Measurements from ENCODE around the gene NRCAM.
A peak's percentile ranks its signal among the peaks of the same experiment; 100 is the strongest.

NRCAM gene

GRCh38 chr7:108152198-108152597 is 304.0 kb downstream of the NRCAM start:
- no peak for DNase-seq (ENCODE audit: low spot score)

- DNase-seq (ENCODE audit: low spot score), result no peak
Measured at GRCh38 chr7:108149908-108150307, 306.3 kb downstream of the NRCAM start.

GRCh38 chr7:108149119-108149518 is 307.1 kb downstream of the NRCAM start:
- DNase-seq (ENCODE audit: low spot score), result no peak

- no peak for DNase-seq (ENCODE audit: low spot score)
Measured at GRCh38 chr7:108147031-108147563, 309.1 kb downstream of the NRCAM start.

- peak; percentile 74 for DNase-seq (ENCODE audit: low spot score)
Measured at GRCh38 chr7:108146070-108146842, 310.0 kb downstream of the NRCAM start.

GRCh38 chr7:108145401-108145800 is 310.8 kb downstream of the NRCAM start:
- no peak for DNase-seq (ENCODE audit: low spot score)

GRCh38 chr7:108144931-108145330 is 311.3 kb downstream of the NRCAM start:
- no peak for DNase-seq (ENCODE audit: low spot score)

- DNase-seq (ENCODE audit: low spot score), result no peak
Measured at GRCh38 chr7:108143658-108144420, 312.4 kb downstream of the NRCAM start.

GRCh38 chr7:108142675-108143259 is 313.5 kb downstream of the NRCAM start:
- no peak for DNase-seq (ENCODE audit: low spot score)

- DNase-seq (ENCODE audit: low spot score), result no peak
Measured at GRCh38 chr7:108142180-108142579, 314.1 kb downstream of the NRCAM start.

- no peak for DNase-seq (ENCODE audit: low spot score)
Measured at GRCh38 chr7:108140671-108141070, 315.6 kb downstream of the NRCAM start.

- no peak for DNase-seq (ENCODE audit: low spot score)
Measured at GRCh38 chr7:108138911-108139310, 317.3 kb downstream of the NRCAM start.

- no peak for DNase-seq (ENCODE audit: low spot score)
Measured at GRCh38 chr7:108137993-108138392, 318.2 kb downstream of the NRCAM start.

GRCh38 chr7:108137040-108137439 is 319.2 kb downstream of the NRCAM start:
- no peak for DNase-seq (ENCODE audit: low spot score)

GRCh38 chr7:108136191-108136688 is 320.0 kb downstream of the NRCAM start:
- no peak for DNase-seq (ENCODE audit: low spot score)

- DNase-seq (ENCODE audit: low spot score), result no peak
Measured at GRCh38 chr7:108135446-108136190, 320.6 kb downstream of the NRCAM start.

GRCh38 chr7:108134486-108134885 is 321.8 kb downstream of the NRCAM start:
- no peak for DNase-seq (ENCODE audit: low spot score)

- peak; percentile 62 for DNase-seq (ENCODE audit: low spot score)
Measured at GRCh38 chr7:108132551-108133265, 323.5 kb downstream of the NRCAM start.

- no peak for DNase-seq (ENCODE audit: low spot score)
Measured at GRCh38 chr7:108130261-108130660, 326.0 kb downstream of the NRCAM start, which contains the start of gene LAMB4. Gene LAMB4 (minus strand): TSS chr7:108130361. CDS start chr7:108123164, 7,197 bp downstream.

- no peak for DNase-seq (ENCODE audit: low spot score)
Measured at GRCh38 chr7:108129018-108129965, 326.9 kb downstream of the NRCAM start.
